NCI-H748 treated with DMSO at 0.1 percent for 48 hours (cell line): ENCODE data around the gene SPEM2.
"Not testable (repeated sequence)": the region's sequence is repeated elsewhere in the genome, so short reads cannot be mapped to it uniquely, and the experiment has no call there.

Experiments
- DNase-seq: peaks from one replicate; lab custom pipeline; 2025; lab: John Stamatoyannopoulos, UW

Gene SPEM2

GRCh38 chr17:7474767-7475166 is 49.4 kb downstream of the SPEM2 start:
- not testable (repeated sequence) for DNase-seq

- no peak for DNase-seq
Measured at GRCh38 chr17:7475764-7476422, 50.5 kb downstream of the SPEM2 start.

GRCh38 chr17:7476494-7476893 is 51.1 kb downstream of the SPEM2 start:
- no peak for DNase-seq

- no peak for DNase-seq
Measured at GRCh38 chr17:7476951-7477350, 51.5 kb downstream of the SPEM2 start.
